ENCODE measurements around the gene TBRG1.

TBRG1 gene

GRCh38 chr11:124584681-124585372, 37.8 kb upstream of the TBRG1 start:
- in situ Hi-C loops (cut with HindIII; ENCODE audit: low sequenced_read_pairs), result no loop called here
- no peak for TF ChIP-seq CTCF (IDR thresholded peaks at IDR 0.05; ENCODE audit: low read depth, low read length, missing control alignments)
- no peak overlapping the region for H3K4me3 ChIP-seq (ENCODE audit: low read depth, low read length)
- no peak for DNase-seq (ENCODE audit: low read depth)

- TF ChIP-seq CTCF (IDR thresholded peaks at IDR 0.05; ENCODE audit: low read depth, low read length, missing control alignments), result peak; percentile 70
- in situ Hi-C loops (cut with HindIII; ENCODE audit: low sequenced_read_pairs), result no loop called here
- peak; percentile 50 for DNase-seq (ENCODE audit: low read depth)
- H3K4me3 ChIP-seq (ENCODE audit: low read depth, low read length), result no peak overlapping the region
These were observed 36.3 kb upstream of the TBRG1 start for GRCh38 chr11:124586238-124586860.

- H3K4me3 ChIP-seq (ENCODE audit: low read depth, low read length), result no peak overlapping the region
- in situ Hi-C loops (cut with HindIII; ENCODE audit: low sequenced_read_pairs), result no loop called here
- no peak for DNase-seq (ENCODE audit: low read depth)
- TF ChIP-seq CTCF (IDR thresholded peaks at IDR 0.05; ENCODE audit: low read depth, low read length, missing control alignments), result no peak
These were observed 31.2 kb upstream of the TBRG1 start for GRCh38 chr11:124591430-124591829.

GRCh38 chr11:124592627-124593026, 30.0 kb upstream of the TBRG1 start:
- no peak overlapping the region for H3K4me3 ChIP-seq (ENCODE audit: low read depth, low read length)
- no peak for DNase-seq (ENCODE audit: low read depth)
- in situ Hi-C loops (cut with HindIII; ENCODE audit: low sequenced_read_pairs), result no loop called here
- no peak for TF ChIP-seq CTCF (IDR thresholded peaks at IDR 0.05; ENCODE audit: low read depth, low read length, missing control alignments)

GRCh38 chr11:124595302-124595701, 27.4 kb upstream of the TBRG1 start:
- in situ Hi-C loops (cut with HindIII; ENCODE audit: low sequenced_read_pairs), result no loop called here
- no peak for TF ChIP-seq CTCF (IDR thresholded peaks at IDR 0.05; ENCODE audit: low read depth, low read length, missing control alignments)
- no peak overlapping the region for H3K4me3 ChIP-seq (ENCODE audit: low read depth, low read length)
- DNase-seq (ENCODE audit: low read depth), result no peak

GRCh38 chr11:124597626-124598025, 25.0 kb upstream of the TBRG1 start:
- no peak overlapping the region for H3K4me3 ChIP-seq (ENCODE audit: low read depth, low read length)
- in situ Hi-C loops (cut with HindIII; ENCODE audit: low sequenced_read_pairs), result no loop called here
- DNase-seq (ENCODE audit: low read depth), result no peak
- TF ChIP-seq CTCF (IDR thresholded peaks at IDR 0.05; ENCODE audit: low read depth, low read length, missing control alignments), result no peak

All from astrocyte of the cerebellum (primary cell).